GM12878 (cell line): ENCODE results near the gene RIC8B.

Experiments used
- ATF7 ChIP-seq: fragments of 450-650 bp; IDR thresholded peaks from 2 replicates; pipeline ENCODE4 v1.6.1; 2016; ENCODE audit warnings: low read depth, mild to moderate bottlenecking
- POLR2A ChIP-seq: IDR thresholded peaks from 2 replicates; pipeline ENCODE4 v1.6.1; 2011; ENCODE audit warnings: low read depth, mild to moderate bottlenecking, low read length
- POLR2AphosphoS5 ChIP-seq: IDR thresholded peaks from 2 replicates; pipeline ENCODE4 v1.6.1; 2011; ENCODE audit warnings: mild to moderate bottlenecking, low read length, inconsistent platforms

- TF ChIP-seq POLR2A (no peak), POLR2AphosphoS5 (no peak), ATF7 (no peak)
These were observed 33.7 kb upstream of the RIC8B start for GRCh38 chr12:106740818-106741217.
